Naive thymus-derived CD4-positive, alpha-beta T cell (primary cell): ENCODE data around the gene POLR2E. TPM values are rescaled to one million over a fixed set of nuclear protein-coding genes. Genes with fewer than 3 reads are reported as not detected.
A peak's percentile ranks its signal among the peaks of the same experiment; 100 is the strongest.

Experiments used
- ATAC-seq: fragments of 150-1000 bp; cut with Tn5 transposase; 2 replicates; pipeline ENCODE4 v1.10.0; 2021; ENCODE audit warnings: mild to moderate bottlenecking, moderate library complexity
- CTCF ChIA-PET: fragments of 350-600 bp; sonication (Branson Sonifier 250); formaldehyde crosslinking; loops from one replicate; lab custom pipeline; 2021; ENCODE audit warnings: antibody characterized with exemption; lab: Charles Lee
- POLR2A ChIA-PET: fragments of 350-600 bp; sonication (Branson Sonifier 250); formaldehyde crosslinking; loops from one replicate; lab custom pipeline; 2021; ENCODE audit warnings: antibody characterized with exemption, inconsistent platforms; lab: Charles Lee
- DNase-seq, 9 donors: peaks; one replicate each; pipeline versions ENCODE4 v3.0.0 to v3.0.0-alpha.2; 2020 to 2022; ENCODE audit warnings: mixed read lengths in 1 of 9
- H3K27ac ChIP-seq: one replicate; pipeline ENCODE4 v1.7.0; 2013; ENCODE audit warnings: mild to moderate bottlenecking, low read depth, low read length, moderate library complexity
- H3K27me3 ChIP-seq, 2 donors: one replicate each; pipeline ENCODE4 v1.7.0; 2013; ENCODE audit warnings: low read length in 2 of 2, mild to moderate bottlenecking in 2 of 2, moderate library complexity in 2 of 2; ENCODE audit not compliant: control insufficient read depth in 2 of 2, insufficient read depth in 2 of 2
- H3K36me3 ChIP-seq, 3 experiments: 1 replicate in 2 of 3; 2 replicates in 1 of 3; pipeline ENCODE4 v1.7.0; 2013; ENCODE audit warnings: low read length in 3 of 3, mild to moderate bottlenecking in 3 of 3, moderate library complexity in 1 of 3; ENCODE audit not compliant: insufficient read depth in 3 of 3, control insufficient read depth in 2 of 3
- H3K4me1 ChIP-seq, 2 donors: one replicate each; pipeline ENCODE4 v1.7.0; 2013; ENCODE audit warnings: low read length in 2 of 2, mild to moderate bottlenecking in 2 of 2, moderate library complexity in 1 of 2; ENCODE audit not compliant: control insufficient read depth in 2 of 2, insufficient read depth in 2 of 2
- H3K4me3 ChIP-seq: 2 replicates; pipeline ENCODE4 v1.7.0; 2013; ENCODE audit warnings: mild to moderate bottlenecking, low read length
- H3K9me3 ChIP-seq, 3 experiments: 1 replicate in 2 of 3; 2 replicates in 1 of 3; pipeline ENCODE4 v1.7.0; 2013; ENCODE audit warnings: low read length in 3 of 3; ENCODE audit not compliant: control insufficient read depth in 2 of 3
- H3K27ac Mint-ChIP-seq, 9 donors: one replicate each; pipeline ENCODE4 v1.8.0; 2020 to 2022; ENCODE audit warnings: mixed read lengths in 9 of 9, mild to moderate bottlenecking in 8 of 9, moderate library complexity in 5 of 9, inconsistent platforms in 2 of 9
- H3K27me3 Mint-ChIP-seq, 5 donors: one replicate each; pipeline ENCODE4 v1.8.0; 2021 to 2022; ENCODE audit warnings: mixed read lengths in 5 of 5, mild to moderate bottlenecking in 1 of 5
- H3K36me3 Mint-ChIP-seq, 5 donors: one replicate each; pipeline ENCODE4 v1.8.0; 2020 to 2022; ENCODE audit warnings: mixed read lengths in 5 of 5, mild to moderate bottlenecking in 3 of 5, inconsistent platforms in 1 of 5
- H3K4me1 Mint-ChIP-seq, 7 donors: one replicate each; pipeline ENCODE4 v1.8.0; 2020 to 2022; ENCODE audit warnings: mixed read lengths in 7 of 7, mild to moderate bottlenecking in 3 of 7, inconsistent platforms in 1 of 7
- H3K4me3 Mint-ChIP-seq, 10 donors: one replicate each; pipeline ENCODE4 v1.8.0; 2020 to 2022; ENCODE audit warnings: mild to moderate bottlenecking in 10 of 10, mixed read lengths in 10 of 10, moderate library complexity in 6 of 10, inconsistent platforms in 2 of 10
- H3K9me3 Mint-ChIP-seq, 11 donors: one replicate each; pipeline ENCODE4 v1.8.0; 2020 to 2022; ENCODE audit warnings: mixed read lengths in 11 of 11, mild to moderate bottlenecking in 4 of 11, inconsistent platforms in 1 of 11, moderate library complexity in 1 of 11
- intact Hi-C, 2 donors: fragments of 100-400 bp; cut with micrococcal nuclease; formaldehyde crosslinking; loops; one replicate each; pipeline ENCODE4 v1.15.1; 2023
- polyA plus RNA-seq, 2 donors: library from polyadenylated mRNA; unstranded; fragments of 300-500 nt; fragmentation: Illumina TruSeq; gene quantifications; one replicate each; pipeline ENCODE4 v1.2.3, GENCODE V29; 2021
- total RNA-seq, 6 experiments: library from RNA in 5 of 6; stranded (reverse) in 5 of 6; gene quantifications; 1 replicate in 5 of 6; 2 replicates in 1 of 6; pipeline ENCODE4 v1.2.3 and lab custom pipeline; 2021 to 2026

Gene POLR2E
- total and polyA plus RNA-seq, 7 experiments from 2014 or later = 75.3 to 179 (median 82.8) TPM

- H3K4me1 ChIP-seq = peaks cover 30 to 42% of the 10 kb centered on the region in 2 donors
- POLR2A ChIA-PET = interaction anchor here (0.6 to 9.4 kb wide), 23 partner anchors 8 to 449 kb away, joined by 3 to 342 read pairs (median 5); partner anchors contain the start of genes ARHGAP45, CIRBP, CNN2 and GPX4
Measured at GRCh38 chr19:1040476-1041271, 54.5 kb downstream of the POLR2E start.

GRCh38 chr19:1039646-1040475 lies 55.3 kb downstream of the POLR2E start, which contains the start of gene ABCA7:
ABCA7 (plus strand) TSS chr19:1040107; CDS start chr19:1041362, 1,255 bp downstream.
- intact Hi-C loops = loop anchor here (1.0 to 5.0 kb wide), 10 partner anchors 12 to 165 kb away; partner anchors contain the start of genes ARHGAP45 (in 2 of the 2), RNU6-2 (in 2 of the 2), TMEM259 (in 2 of the 2) and GRIN3B (in 1 of the 2)
- CTCF ChIA-PET = interaction anchor here (0.7 to 3.1 kb wide), 7 partner anchors 9 to 229 kb away, joined by 3 to 13 read pairs (median 4); partner anchors contain the start of genes CIRBP, CNN2 and RNU6-2
- H3K36me3 Mint-ChIP-seq = peaks cover 6 to 31% (median 14%) of the 10 kb centered on the region in 5 donors
- ATAC-seq (peak; percentile 96), DNase-seq (peak; percentile 98 to 100 (median 99))
- Histone ChIP-seq H3K4me3 (peak within 1 kb of the TSS; percentile 74), H3K27ac (peak within 1 kb of the TSS; percentile 74), H3K4me1 (peaks cover 30 to 42% of the 10 kb centered on the region in 2 donors), H3K36me3 (peaks cover 6 to 46% (median 7%) of the 10 kb centered on the region in 3 experiments), H3K27me3 (no peaks in the 10 kb centered on the region), H3K9me3 (no peaks in the 10 kb centered on the region)
- peak within 1 kb of the TSS; percentile 95 to 100 (median 98) for H3K4me3 Mint-ChIP-seq
- POLR2A ChIA-PET = interaction anchor here (0.6 to 9.4 kb wide), 22 partner anchors 9 to 450 kb away, joined by 3 to 342 read pairs (median 5); partner anchors contain the start of genes ARHGAP45, CIRBP, CNN2 and GPX4
- peaks cover 0 to 2% (median 0%) of the 10 kb centered on the region in 11 donors for H3K9me3 Mint-ChIP-seq
- no peaks in the 10 kb centered on the region for H3K27me3 Mint-ChIP-seq
- H3K27ac Mint-ChIP-seq = peak within 1 kb of the TSS; percentile 79 to 98 (median 95)
- H3K4me1 Mint-ChIP-seq = peaks cover 29 to 61% (median 54%) of the 10 kb centered on the region in 7 donors

More at GRCh38 chr19:1040476-1041271, 54.5 kb downstream of the POLR2E start:
- Histone ChIP-seq H3K36me3 (peaks cover 6 to 46% (median 7%) of the 10 kb centered on the region in 3 experiments), H3K27ac (peak overlapping the region; percentile 74), H3K27me3 (no peaks in the 10 kb centered on the region), H3K9me3 (no peaks in the 10 kb centered on the region), H3K4me3 (peak overlapping the region; percentile 74)
- CTCF ChIA-PET = interaction anchor here (0.6 to 3.1 kb wide), 10 partner anchors 10 to 1706 kb away, joined by 3 to 13 read pairs (median 4); partner anchors contain the start of genes CIRBP, CNN2 and RNU6-2
- Mint-ChIP-seq H3K4me3 (peak overlapping the region; percentile 95 to 100 (median 98)), H3K27me3 (no peaks in the 10 kb centered on the region), H3K36me3 (peaks cover 6 to 30% (median 14%) of the 10 kb centered on the region in 5 donors), H3K9me3 (peaks cover 0 to 2% (median 0%) of the 10 kb centered on the region in 11 donors), H3K4me1 (peaks cover 24 to 59% (median 49%) of the 10 kb centered on the region in 7 donors), H3K27ac (peak overlapping the region; percentile 79 to 98 (median 95))
- peak; percentile 70 to 90 (median 87) for DNase-seq
- peak; percentile 63 for ATAC-seq
- intact Hi-C loops = loop anchor here (1.0 to 5.0 kb wide), 8 partner anchors 12 to 165 kb away; partner anchors contain the start of genes ARHGAP45 (in 2 of the 2), RNU6-2 (in 2 of the 2), TMEM259 (in 2 of the 2) and POLR2E (in 1 of the 2)

GRCh38 chr19:1038978-1039645 lies 56.1 kb downstream of the POLR2E start:
- H3K4me1 ChIP-seq = peaks cover 30 to 42% of the 10 kb centered on the region in 2 donors
- H3K27me3 ChIP-seq = no peaks in the 10 kb centered on the region
- Mint-ChIP-seq H3K27me3 (no peaks in the 10 kb centered on the region), H3K4me3 (peak overlapping the region; percentile 95 to 100 (median 98)), H3K9me3 (peaks cover 0 to 2% (median 0%) of the 10 kb centered on the region in 11 donors), H3K36me3 (peaks cover 6 to 31% (median 14%) of the 10 kb centered on the region in 5 donors), H3K27ac (peak overlapping the region; percentile 78 to 98 (median 95)), H3K4me1 (peaks cover 29 to 61% (median 54%) of the 10 kb centered on the region in 7 donors)
- H3K27ac ChIP-seq = peak overlapping the region; percentile 60
- ATAC-seq = no peak
- peak overlapping the region; percentile 39 for H3K4me3 ChIP-seq
- ChIA-PET CTCF (interaction anchor here (1.1 to 3.1 kb wide), 6 partner anchors 8 to 230 kb away, joined by 3 to 13 read pairs (median 5); partner anchors contain the start of genes CIRBP, CNN2 and RNU6-2), POLR2A (interaction anchor here (0.9 to 9.4 kb wide), 17 partner anchors 9 to 229 kb away, joined by 3 to 342 read pairs (median 6); partner anchors contain the start of genes ARHGAP45, CIRBP, CNN2 and MED16)
- DNase-seq = peak in 1 of 9 donors; percentile 26
- no peaks in the 10 kb centered on the region for H3K9me3 ChIP-seq
- H3K36me3 ChIP-seq = peaks cover 6 to 39% (median 7%) of the 10 kb centered on the region in 3 experiments
- intact Hi-C loops = loop anchor here (2.0 to 5.0 kb wide), 2 partner anchors 38 kb away; partner anchors contain the start of gene GRIN3B (in 1 of the 2)

- Mint-ChIP-seq H3K36me3 (peaks cover 6 to 37% (median 14%) of the 10 kb centered on the region in 5 donors), H3K9me3 (peaks cover 0 to 2% (median 0%) of the 10 kb centered on the region in 11 donors), H3K27ac (peak overlapping the region; percentile 78 to 98 (median 95)), H3K27me3 (no peaks in the 10 kb centered on the region), H3K4me1 (peaks cover 29 to 71% (median 62%) of the 10 kb centered on the region in 7 donors), H3K4me3 (peak overlapping the region; percentile 32 to 100 (median 98))
- ATAC-seq (no peak), DNase-seq (no peak)
- Histone ChIP-seq H3K27ac (peak overlapping the region; percentile 60), H3K9me3 (no peaks in the 10 kb centered on the region), H3K4me1 (peaks cover 30 to 49% of the 10 kb centered on the region in 2 donors), H3K36me3 (peaks cover 8 to 37% (median 11%) of the 10 kb centered on the region in 3 experiments), H3K4me3 (peak overlapping the region; percentile 43), H3K27me3 (no peaks in the 10 kb centered on the region)
- intact Hi-C loops = loop anchor here (2.0 to 5.0 kb wide), 2 partner anchors 37 to 40 kb away; partner anchors contain the start of gene GRIN3B (in 1 of the 2)
- CTCF ChIA-PET = interaction anchor here (0.6 to 2.5 kb wide), 4 partner anchors 12 to 139 kb away, joined by 3 to 6 read pairs (median 4); partner anchors contain the start of gene CNN2
- POLR2A ChIA-PET = interaction anchor here (0.6 to 9.4 kb wide), 12 partner anchors 9 to 362 kb away, joined by 3 to 342 read pairs (median 5); partner anchors contain the start of genes ARHGAP45, CNN2, RNU6-2 and TMEM259
Measured at GRCh38 chr19:1037621-1038064, 57.5 kb downstream of the POLR2E start.
